ENCODE results near the gene FAHD1.

Gene FAHD1

GRCh38 chr16:1817276-1817589, 9.8 kb upstream of the FAHD1 start:
- Histone ChIP-seq H3K9me3 (ENCODE audit: low read depth, low read length) (no peaks in the 10 kb centered on the region), H3K36me3 (ENCODE audit: insufficient read depth, low read length) (no peaks in the 10 kb centered on the region)

GRCh38 chr16:1817716-1818115, 9.3 kb upstream of the FAHD1 start:
- no peaks in the 10 kb centered on the region for H3K9me3 ChIP-seq (ENCODE audit: low read depth, low read length)
- DNase-seq (ENCODE audit: low read depth, low spot score): no peak
- H3K36me3 ChIP-seq (ENCODE audit: insufficient read depth, low read length): no peaks in the 10 kb centered on the region
- no peak overlapping the region for H3K9ac ChIP-seq (ENCODE audit: insufficient read length)
- H3K27ac ChIP-seq: no peak overlapping the region
- H3K4me3 ChIP-seq: no peak overlapping the region
- no peak for TF ChIP-seq FOXP2 (optimal IDR thresholded peaks at IDR 0.05; ENCODE audit: control extremely low read depth, extremely low read length, insufficient read depth)
- no peak for TF ChIP-seq EZH2 (IDR thresholded peaks at IDR 0.05)

More at GRCh38 chr16:1817276-1817589, 9.8 kb upstream of the FAHD1 start:
- no peak overlapping the region for H3K4me3 ChIP-seq
- no peak overlapping the region for H3K9ac ChIP-seq (ENCODE audit: insufficient read length)
- no peak overlapping the region for H3K27ac ChIP-seq
- no peak for DNase-seq (ENCODE audit: low read depth, low spot score)
- TF ChIP-seq EZH2 (IDR thresholded peaks at IDR 0.05) (no peak), POLR2AphosphoS5 (IDR thresholded peaks at IDR 0.05; ENCODE audit: borderline replicate concordance, low read depth, low read length) (no peak), FOXP2 (optimal IDR thresholded peaks at IDR 0.05; ENCODE audit: control extremely low read depth, extremely low read length, insufficient read depth) (no peak)

DNA sequence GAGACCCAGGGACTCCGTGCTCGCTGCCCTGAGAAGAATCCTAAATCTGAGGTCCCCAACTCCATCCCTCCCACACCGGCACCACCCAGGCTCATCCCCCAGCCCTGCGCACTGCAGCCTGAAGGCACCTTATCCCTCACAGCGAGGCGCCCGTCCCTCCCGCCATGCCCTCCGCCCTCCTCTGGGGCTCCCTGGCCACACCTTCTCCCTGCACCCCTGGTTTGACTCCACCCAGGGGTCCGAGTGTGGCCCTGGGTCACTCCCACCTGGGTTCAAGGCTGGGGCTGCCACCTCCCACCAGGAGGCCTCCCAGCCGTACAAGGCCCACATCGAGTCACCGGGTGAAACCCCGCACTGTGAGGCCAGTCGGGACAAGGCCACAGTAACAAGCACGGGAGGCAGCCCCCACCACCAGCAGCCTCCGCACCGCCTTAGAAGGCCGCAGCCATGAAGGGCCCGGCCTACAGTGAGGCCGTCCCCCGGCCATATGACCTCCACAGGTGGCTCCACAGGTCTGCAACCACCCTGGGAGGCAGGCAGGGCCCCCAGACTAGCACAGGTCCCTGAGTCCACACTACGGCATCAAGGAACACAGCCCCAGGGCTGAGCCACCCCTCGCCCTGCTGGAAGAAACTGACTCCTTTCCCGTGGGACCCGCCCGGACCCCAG, 8.7 kb upstream of the FAHD1 start:
- no peak overlapping the region for H3K9ac ChIP-seq (ENCODE audit: insufficient read length)
- no peak for DNase-seq (ENCODE audit: low read depth, low spot score)

GRCh38 chr16:1818873-1819525, 8.0 kb upstream of the FAHD1 start:
- Histone ChIP-seq H3K27ac (no peak overlapping the region), H3K4me3 (no peak overlapping the region), H3K36me3 (ENCODE audit: insufficient read depth, low read length) (no peaks in the 10 kb centered on the region), H3K9me3 (ENCODE audit: low read depth, low read length) (no peaks in the 10 kb centered on the region), H3K9ac (ENCODE audit: insufficient read length) (no peak overlapping the region)
- DNase-seq (ENCODE audit: low read depth, low spot score): no peak
- TF ChIP-seq POLR2AphosphoS5 (IDR thresholded peaks at IDR 0.05; ENCODE audit: borderline replicate concordance, low read depth, low read length) (no peak), FOXP2 (optimal IDR thresholded peaks at IDR 0.05; ENCODE audit: control extremely low read depth, extremely low read length, insufficient read depth) (no peak), EZH2 (IDR thresholded peaks at IDR 0.05) (no peak)

More for the DNA sequence above, 8.7 kb upstream of the FAHD1 start:
- Histone ChIP-seq H3K27ac (no peak overlapping the region), H3K36me3 (ENCODE audit: insufficient read depth, low read length) (no peaks in the 10 kb centered on the region), H3K9me3 (ENCODE audit: low read depth, low read length) (no peaks in the 10 kb centered on the region), H3K4me3 (no peak overlapping the region)
- TF ChIP-seq POLR2AphosphoS5 (IDR thresholded peaks at IDR 0.05; ENCODE audit: borderline replicate concordance, low read depth, low read length) (no peak), FOXP2 (optimal IDR thresholded peaks at IDR 0.05; ENCODE audit: control extremely low read depth, extremely low read length, insufficient read depth) (no peak), EZH2 (IDR thresholded peaks at IDR 0.05) (no peak)

- no peak overlapping the region for H3K9ac ChIP-seq (ENCODE audit: insufficient read length)
- no peak for DNase-seq (ENCODE audit: low read depth, low spot score)
- H3K9me3 ChIP-seq (ENCODE audit: low read depth, low read length): no peaks in the 10 kb centered on the region
- no peak for TF ChIP-seq POLR2AphosphoS5 (IDR thresholded peaks at IDR 0.05; ENCODE audit: borderline replicate concordance, low read depth, low read length)
- no peak for TF ChIP-seq EZH2 (IDR thresholded peaks at IDR 0.05)
- no peak for TF ChIP-seq FOXP2 (optimal IDR thresholded peaks at IDR 0.05; ENCODE audit: control extremely low read depth, extremely low read length, insufficient read depth)
- no peak overlapping the region for H3K27ac ChIP-seq
- H3K36me3 ChIP-seq (ENCODE audit: insufficient read depth, low read length): no peaks in the 10 kb centered on the region
- H3K4me3 ChIP-seq: no peak overlapping the region
Observed at GRCh38 chr16:1819611-1820010, 7.4 kb upstream of the FAHD1 start.

GRCh38 chr16:1820096-1820945, 6.7 kb upstream of the FAHD1 start:
- Histone ChIP-seq H3K36me3 (ENCODE audit: insufficient read depth, low read length) (no peaks in the 10 kb centered on the region), H3K9ac (ENCODE audit: insufficient read length) (no peak overlapping the region), H3K4me3 (no peak overlapping the region), H3K27ac (no peak overlapping the region), H3K9me3 (ENCODE audit: low read depth, low read length) (no peaks in the 10 kb centered on the region)
- DNase-seq (ENCODE audit: low read depth, low spot score): no peak
- TF ChIP-seq FOXP2 (optimal IDR thresholded peaks at IDR 0.05; ENCODE audit: control extremely low read depth, extremely low read length, insufficient read depth) (no peak), POLR2AphosphoS5 (IDR thresholded peaks at IDR 0.05; ENCODE audit: borderline replicate concordance, low read depth, low read length) (no peak), EZH2 (IDR thresholded peaks at IDR 0.05) (no peak)

DNA sequence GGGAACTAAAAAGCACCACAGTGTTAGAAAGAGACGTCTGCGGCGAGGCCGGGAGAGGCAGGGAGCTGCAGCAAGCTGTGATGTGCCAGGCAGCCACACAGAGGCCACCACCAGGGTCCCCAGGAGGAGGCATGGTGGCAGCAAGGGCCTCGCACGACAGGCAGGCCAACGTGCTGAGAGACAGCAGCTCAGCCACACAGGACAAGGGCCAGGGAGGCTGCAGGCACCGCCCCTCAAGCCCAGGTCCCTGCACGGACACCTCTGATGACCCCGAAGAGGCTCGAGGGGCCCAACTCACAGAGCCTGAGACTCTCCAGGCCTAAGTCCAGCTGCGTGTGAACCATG, 6.1 kb upstream of the FAHD1 start:
- no peak for TF ChIP-seq EZH2 (IDR thresholded peaks at IDR 0.05)
- no peak for TF ChIP-seq FOXP2 (optimal IDR thresholded peaks at IDR 0.05; ENCODE audit: control extremely low read depth, extremely low read length, insufficient read depth)
- TF ChIP-seq POLR2AphosphoS5 (IDR thresholded peaks at IDR 0.05; ENCODE audit: borderline replicate concordance, low read depth, low read length): no peak
- DNase-seq (ENCODE audit: low read depth, low spot score): no peak
- Histone ChIP-seq H3K36me3 (ENCODE audit: insufficient read depth, low read length) (no peaks in the 10 kb centered on the region), H3K27ac (no peak overlapping the region), H3K9me3 (ENCODE audit: low read depth, low read length) (no peaks in the 10 kb centered on the region), H3K4me3 (no peak overlapping the region), H3K9ac (ENCODE audit: insufficient read length) (no peak overlapping the region)

DNA sequence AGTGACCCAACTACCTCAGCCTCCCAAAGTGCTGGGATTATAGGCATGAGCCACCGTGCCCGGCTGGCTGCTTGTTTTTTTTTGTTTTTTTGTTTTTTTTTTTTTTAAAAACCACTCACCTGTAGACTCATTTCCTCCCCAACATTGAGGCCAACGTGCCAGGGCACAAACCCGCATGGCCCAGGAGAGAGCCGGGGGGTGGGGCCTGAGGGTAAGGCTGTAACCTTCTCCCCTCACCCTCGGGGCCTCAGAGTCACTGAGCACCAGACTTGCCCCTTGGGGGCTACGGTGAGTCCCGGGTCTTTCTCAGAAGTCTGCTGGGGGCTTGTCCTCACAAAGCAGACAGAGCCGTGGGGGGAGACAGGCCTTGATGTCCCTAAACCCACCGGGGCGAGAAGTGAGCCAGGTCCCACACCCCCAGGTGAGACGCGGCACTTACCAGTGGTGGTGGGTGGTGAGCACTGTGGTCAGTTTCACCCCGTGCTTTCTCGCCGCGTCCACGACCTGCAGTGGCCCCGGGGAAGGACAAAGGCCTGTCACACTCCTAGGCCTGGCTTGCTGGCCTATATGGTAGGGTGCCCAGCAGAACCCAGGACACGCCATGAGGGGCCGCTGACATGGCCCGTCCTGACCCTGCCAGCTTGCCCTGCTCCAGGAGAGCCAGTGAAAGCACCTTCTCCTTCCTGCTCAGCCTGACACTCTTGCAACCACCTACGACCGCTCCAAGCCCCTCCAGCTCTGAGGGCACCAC, 5.0 kb upstream of the FAHD1 start:
- Histone ChIP-seq H3K27ac (no peak overlapping the region), H3K36me3 (ENCODE audit: insufficient read depth, low read length) (no peaks in the 10 kb centered on the region), H3K4me3 (no peak overlapping the region), H3K9me3 (ENCODE audit: low read depth, low read length) (no peaks in the 10 kb centered on the region), H3K9ac (ENCODE audit: insufficient read length) (no peak overlapping the region)
- no peak for DNase-seq (ENCODE audit: low read depth, low spot score)
- TF ChIP-seq EZH2 (IDR thresholded peaks at IDR 0.05) (no peak), POLR2AphosphoS5 (IDR thresholded peaks at IDR 0.05; ENCODE audit: borderline replicate concordance, low read depth, low read length) (no peak), FOXP2 (optimal IDR thresholded peaks at IDR 0.05; ENCODE audit: control extremely low read depth, extremely low read length, insufficient read depth) (no peak)

Data from SK-N-MC (cell line).